Frontal cortex (tissue), 4 donors: ENCODE results near the gene PARD3. TPM values are rescaled to one million over a fixed set of nuclear protein-coding genes. Genes with fewer than 3 reads are reported as not detected.
A peak's percentile ranks its signal among the peaks of the same experiment; 100 is the strongest.
"Not testable (repeated sequence)": the region's sequence is repeated elsewhere in the genome, so short reads cannot be mapped to it uniquely, and the experiment has no call there.

Source experiments
- DNase-seq, 2 donors: peaks; one replicate each; pipeline ENCODE4 v3.0.0; 2012; ENCODE audit warnings: low spot score in 2 of 2
- FAIRE-seq: peaks from 2 replicates; lab custom pipeline; 2012; peaks lifted over from hg19 to GRCh38; lab: Jason Lieb, UNC
- total RNA-seq: library from RNA; depleted of rRNA; stranded (reverse); fragments of >200 nt; gene quantifications from one replicate; pipeline ENCODE4 v1.2.3, GENCODE V29; 2014
- donor health status: control.
- donor health status: control.
- donor health status: control.

Gene PARD3
- total RNA-seq, 1 donor from 2014 or later, result 27.7 TPM

DNA sequence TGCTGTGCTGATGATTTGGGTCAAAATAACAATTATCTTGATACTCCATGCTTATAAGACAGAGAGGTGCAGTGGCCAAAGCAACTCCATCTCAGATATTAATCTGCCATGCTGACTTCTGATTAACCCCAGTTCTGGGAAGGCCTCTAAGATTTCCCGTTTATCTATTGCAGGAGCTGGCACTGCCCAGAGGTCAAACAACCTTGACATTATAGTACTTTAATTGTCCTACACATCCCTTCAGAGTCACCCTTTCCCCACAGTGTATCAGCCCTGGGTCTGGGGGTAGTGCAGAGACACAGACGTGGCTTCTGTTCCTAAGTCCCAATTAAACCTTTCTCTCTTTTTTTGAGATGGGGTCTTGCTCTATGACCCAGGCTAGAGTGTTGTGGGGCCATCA is 63.8 kb downstream of the PARD3 start:
- DNase-seq, result no peak
- no peak for FAIRE-seq

DNA sequence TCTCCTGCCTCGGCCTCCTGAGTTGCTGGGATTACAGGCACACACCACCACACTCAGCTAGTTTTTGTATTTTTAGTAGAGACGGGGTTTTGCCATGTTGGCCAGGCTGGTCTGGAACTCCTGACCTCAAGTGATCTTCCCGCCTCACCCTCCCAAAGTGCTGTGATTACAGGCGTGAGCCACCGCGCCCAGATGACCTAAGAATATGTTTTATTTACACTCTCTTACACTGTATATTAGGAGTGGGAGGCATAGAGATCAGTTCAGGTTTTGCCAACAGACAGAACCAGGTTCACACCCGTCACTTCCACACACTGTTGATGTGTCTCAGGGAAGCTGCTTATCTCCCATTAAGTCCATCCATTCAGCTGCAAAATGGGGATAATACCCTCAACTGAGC is 64.3 kb downstream of the PARD3 start:
- DNase-seq, FAIRE-seq: not testable (repeated sequence)

DNA sequence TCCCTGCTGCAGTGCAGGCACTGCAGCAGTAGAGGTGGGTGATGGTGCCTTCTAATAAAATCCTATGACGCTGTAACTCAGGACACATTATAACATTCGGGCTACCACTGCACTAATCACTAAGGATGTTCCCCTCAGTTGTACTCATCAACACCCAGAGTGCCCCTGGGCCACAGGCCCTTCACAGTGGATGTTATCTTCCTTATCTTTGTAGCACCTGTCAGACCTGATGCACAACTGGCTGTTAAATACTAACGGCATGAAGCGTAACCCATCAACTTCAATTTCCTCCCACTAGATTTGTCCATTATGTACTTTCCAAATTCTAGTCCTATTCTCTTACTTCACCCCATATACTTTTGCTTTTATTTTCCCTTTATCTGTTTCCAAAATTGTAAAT is 66.3 kb downstream of the PARD3 start:
- DNase-seq (no peak), FAIRE-seq (no peak)

DNA sequence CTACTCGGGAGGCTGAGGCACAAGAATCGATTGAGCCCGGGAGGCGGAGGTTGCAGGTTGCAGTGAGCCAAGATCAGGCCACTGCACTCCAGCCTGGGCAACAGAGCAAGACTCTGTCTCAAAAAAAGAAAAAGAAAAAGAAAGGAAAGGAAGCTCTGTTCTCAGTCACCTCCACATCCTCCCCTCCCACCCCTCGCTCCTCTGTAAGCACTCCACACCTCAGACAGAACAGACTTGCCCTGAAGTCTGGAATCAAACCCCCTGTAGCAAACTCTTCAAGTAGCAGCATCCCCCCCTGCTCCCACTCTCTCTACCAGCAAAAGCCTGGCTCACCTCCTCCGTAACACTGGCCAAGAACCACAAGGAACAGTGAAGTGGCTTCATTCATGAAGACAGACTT is 66.7 kb downstream of the PARD3 start:
- DNase-seq (no peak), FAIRE-seq (no peak)

DNA sequence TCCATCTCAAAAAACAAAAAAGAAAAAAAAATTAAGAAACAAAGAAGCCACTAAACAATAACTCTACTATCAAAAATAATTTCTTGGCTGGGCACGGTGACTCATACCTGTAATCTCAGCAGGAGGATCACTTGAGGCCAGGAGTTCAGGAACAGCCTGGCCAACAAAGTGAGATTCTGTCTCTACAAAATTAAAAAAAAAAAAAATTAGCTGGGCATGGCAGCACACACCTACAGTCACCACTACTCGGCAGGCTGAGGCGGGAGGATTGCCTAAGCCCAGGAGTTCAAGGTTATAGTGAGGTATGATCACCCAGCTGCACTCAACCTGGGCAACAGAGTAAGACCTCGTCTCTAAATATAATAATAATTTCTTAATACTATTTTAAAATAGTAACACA is 69.0 kb downstream of the PARD3 start:
- DNase-seq (no peak), FAIRE-seq (no peak)

DNA sequence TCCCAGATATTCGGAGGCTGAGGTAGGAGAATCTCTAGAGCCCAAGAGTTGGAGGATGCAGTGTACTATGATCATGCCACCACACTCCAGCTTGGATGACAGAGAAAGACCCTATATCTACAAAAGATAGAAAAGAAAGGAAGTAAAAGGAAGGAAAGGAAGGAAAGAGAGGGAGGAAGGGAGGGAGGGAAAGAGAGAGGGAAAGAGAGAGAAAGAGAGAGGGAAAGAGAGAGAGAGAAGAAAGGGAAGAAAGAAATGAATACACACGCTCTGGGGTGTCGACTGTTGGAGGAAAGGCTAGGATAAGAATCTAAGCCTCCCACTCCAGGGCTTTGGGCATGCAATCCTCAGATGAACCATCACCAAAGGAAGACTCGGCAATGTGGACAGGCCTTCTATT is 69.9 kb downstream of the PARD3 start:
- DNase-seq, result no peak
- no peak for FAIRE-seq

DNA sequence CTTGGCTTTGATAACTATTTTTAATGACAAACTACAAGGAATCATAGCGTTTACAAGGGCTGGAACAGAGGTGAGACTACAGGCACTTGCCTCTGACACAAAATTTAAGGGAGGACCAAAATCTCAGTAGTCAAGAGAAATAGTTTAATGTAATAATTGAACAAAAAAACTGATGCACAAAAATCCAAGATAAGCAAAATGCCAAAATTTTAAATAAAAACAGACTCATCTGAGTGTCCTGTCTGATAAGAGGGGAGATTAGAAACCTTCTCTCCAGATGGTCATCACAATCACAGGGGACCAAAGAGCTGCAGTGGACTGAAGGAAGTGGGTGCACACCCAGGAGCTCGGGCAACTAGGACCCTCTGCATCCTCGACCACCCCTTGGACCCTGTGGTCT is 70.5 kb downstream of the PARD3 start:
- FAIRE-seq, result no peak
- no peak for DNase-seq

DNA sequence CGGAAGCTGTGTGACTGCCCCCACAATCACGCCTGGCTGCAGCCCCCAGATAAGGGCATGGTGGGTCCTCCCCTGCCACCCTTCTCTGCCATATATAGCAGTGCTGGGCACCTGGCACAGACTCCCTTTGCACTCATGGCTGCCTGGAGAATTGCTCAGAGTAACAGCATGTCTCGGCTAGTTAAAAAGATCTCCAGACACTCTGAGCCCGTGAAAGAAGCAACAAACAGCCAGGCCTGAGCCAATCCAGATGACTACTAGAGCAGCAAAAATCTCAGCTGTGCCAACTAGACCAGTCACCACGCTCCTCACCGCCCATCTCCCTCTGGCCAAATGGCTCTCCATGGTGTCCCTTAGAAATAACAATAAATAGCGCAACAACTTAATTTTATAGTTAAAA is 71.3 kb downstream of the PARD3 start:
- FAIRE-seq (no peak), DNase-seq (peak in 1 of 2 donors; percentile 24)

DNA sequence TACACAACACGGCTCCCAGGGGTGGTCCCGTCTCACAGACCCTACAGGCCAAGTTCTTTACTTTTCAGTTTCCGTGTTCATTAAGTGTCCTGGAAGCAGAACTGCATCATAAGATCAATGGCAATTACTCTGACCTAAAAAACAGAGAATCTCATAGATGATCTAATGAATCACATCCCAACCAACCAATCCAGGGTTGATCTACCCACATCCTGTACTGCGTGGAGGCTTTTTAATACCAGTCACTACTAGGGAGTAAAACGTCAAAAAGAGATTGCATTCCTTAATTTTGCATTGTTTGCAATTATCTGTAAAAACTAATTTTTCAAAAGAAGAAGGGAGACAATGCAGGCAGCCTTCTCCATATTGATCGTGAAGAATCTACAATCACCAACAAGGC is 72.6 kb downstream of the PARD3 start:
- DNase-seq (no peak), FAIRE-seq (no peak)

DNA sequence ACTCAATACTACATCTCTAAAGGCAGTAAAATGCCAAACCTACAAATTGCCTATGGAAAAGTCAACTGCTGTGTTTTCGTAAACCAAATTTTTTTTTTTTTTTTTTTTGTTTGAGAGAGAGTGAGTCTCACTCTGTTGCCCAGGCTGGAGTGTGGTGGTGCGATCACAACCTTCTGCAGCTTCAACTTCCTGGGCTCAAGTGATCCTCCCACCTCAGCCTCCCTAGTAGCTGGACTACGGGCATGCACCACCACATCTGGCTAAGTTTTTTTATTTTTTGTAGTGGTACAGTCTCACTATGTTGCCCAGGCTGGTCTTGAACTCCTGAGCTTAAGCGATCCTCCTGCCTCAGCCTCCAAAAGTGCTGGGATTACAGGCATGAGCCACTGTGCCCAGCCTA is 74.0 kb downstream of the PARD3 start:
- FAIRE-seq, DNase-seq: not testable (repeated sequence)

DNA sequence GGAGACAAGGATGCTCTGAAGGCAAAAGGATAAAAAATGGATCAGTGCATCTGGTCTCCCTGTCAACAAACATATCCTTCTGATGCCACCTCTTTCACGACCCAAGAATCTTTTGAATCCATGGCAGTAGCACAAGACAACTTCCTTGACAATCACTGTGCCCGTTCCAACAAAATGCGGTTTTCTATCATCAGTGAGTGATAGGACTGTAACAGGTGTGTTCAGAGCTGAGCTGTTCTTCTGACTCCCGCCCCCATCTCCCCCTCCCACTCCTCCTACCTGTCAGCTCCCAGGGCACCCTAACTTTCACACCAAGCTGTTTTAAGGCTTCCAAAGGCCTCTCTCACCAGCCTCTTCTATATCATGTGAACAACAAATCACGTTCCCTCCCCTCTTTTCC is 74.8 kb downstream of the PARD3 start:
- FAIRE-seq (no peak), DNase-seq (no peak)

DNA sequence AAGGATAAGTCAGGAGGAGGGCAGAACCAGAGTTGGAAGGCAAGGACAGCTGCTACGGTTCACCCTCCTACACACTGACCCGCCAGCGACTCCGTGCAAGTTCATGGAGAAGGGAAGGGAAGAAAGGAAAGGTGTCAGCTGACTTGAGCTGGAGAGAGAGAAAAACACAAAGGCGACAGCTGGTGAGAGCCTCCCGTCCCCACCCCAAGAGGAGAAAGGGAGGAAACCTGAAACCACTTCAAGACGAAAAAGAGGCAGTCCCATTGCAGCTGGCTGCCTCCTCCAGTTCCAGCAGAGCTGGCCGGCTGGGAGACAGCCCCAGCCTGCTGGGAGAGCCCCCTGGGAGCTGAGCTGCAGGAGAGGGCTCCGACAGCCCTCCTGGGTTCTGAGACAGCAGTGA is 75.2 kb downstream of the PARD3 start:
- no peak for FAIRE-seq
- peak in 1 of 2 donors; percentile 20 for DNase-seq

DNA sequence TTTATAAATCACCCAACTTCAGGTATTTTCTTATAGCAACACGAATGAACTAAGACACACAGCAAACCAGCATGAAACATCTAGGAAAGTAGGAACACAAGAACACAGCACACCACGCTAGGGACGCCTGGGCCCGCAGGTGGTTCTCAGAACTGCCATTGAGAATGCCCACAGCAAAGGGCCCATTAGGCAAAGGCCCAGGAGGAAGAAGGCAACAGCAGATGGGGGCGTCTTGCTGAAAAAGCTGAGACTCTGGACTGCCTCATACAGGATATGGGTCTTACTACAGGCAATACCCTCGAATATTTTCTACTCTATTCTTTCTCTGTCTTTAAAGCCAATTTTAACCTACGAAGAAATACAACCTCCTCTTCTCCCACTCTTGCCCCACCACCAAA is 77.3 kb downstream of the PARD3 start:
- FAIRE-seq, result no peak
- DNase-seq, result no peak

DNA sequence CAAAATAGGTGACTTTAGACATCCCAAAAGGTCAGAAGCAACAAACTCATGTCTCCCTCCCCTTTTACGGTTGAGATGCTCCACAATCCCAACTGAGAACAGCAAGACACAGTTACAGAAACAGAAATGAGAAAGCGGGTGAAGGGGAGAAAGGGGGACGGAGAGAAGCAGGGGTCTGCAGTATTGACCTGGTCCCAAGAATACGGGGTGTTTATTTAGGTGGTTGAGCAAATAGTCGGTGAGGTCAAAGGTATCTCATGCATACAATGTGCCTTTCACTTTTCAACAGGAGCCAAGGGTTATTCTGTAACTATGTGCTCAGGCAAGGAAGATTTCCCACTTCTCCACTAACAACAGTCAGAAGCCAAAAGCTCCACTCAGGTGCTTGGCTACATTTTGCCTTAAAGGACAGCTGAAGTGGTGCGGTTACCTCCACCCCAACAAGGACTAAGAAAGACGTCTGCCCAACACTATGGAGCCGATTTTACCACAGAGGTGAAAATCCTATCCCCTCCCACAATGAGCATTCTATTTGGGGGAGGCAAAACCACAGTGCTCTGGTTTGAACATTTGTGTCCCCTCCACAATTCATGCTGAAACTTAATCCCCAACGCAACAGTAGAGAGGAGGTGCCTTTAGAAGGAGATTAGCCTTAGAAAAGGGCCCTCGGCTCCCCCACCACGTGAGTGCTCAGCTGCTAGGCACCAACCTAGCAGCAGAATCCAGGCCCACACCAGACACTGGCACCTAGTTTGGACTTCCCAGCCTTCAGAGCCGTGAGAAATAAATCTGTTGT is 77.9 kb downstream of the PARD3 start:
- FAIRE-seq, result no peak
- no peak for DNase-seq

DNA sequence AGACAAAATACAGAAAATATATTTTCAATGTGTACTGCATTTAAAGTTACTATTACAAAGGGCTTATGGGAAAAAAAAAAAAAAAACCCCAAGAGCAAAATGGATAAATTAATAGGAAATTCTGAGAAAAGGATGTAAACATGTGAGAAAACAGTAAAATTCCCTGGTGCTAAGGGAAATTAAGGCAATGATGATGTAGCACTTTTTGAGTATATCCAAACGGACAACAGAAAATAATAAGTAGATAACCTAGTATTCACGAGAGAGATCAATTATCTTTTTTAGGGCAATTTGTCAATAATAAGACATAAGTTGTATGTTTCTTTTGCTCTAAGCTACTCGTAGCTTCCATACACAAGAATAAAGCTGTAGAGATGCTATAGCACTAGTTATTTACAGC is 80.2 kb downstream of the PARD3 start:
- DNase-seq (no peak), FAIRE-seq (no peak)

DNA sequence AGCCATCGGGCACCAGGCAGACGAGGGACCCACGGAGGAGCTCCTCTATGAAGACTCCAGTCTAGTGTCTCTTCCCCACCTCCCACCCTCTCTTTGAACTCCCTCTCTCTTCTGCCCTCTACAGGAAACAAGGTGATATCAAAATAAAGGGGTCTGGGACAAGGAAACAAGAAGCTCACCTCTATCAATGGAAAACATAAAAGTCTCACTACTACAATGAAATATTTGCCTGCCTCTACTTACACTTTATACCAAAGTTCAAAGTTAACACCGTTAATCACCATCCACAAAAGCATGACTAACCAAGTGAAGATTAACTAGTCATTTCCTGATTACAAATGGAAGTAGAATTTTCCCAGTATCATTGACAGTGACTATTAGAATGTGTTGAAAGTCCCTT is 82.2 kb downstream of the PARD3 start:
- FAIRE-seq, result no peak
- no peak for DNase-seq

DNA sequence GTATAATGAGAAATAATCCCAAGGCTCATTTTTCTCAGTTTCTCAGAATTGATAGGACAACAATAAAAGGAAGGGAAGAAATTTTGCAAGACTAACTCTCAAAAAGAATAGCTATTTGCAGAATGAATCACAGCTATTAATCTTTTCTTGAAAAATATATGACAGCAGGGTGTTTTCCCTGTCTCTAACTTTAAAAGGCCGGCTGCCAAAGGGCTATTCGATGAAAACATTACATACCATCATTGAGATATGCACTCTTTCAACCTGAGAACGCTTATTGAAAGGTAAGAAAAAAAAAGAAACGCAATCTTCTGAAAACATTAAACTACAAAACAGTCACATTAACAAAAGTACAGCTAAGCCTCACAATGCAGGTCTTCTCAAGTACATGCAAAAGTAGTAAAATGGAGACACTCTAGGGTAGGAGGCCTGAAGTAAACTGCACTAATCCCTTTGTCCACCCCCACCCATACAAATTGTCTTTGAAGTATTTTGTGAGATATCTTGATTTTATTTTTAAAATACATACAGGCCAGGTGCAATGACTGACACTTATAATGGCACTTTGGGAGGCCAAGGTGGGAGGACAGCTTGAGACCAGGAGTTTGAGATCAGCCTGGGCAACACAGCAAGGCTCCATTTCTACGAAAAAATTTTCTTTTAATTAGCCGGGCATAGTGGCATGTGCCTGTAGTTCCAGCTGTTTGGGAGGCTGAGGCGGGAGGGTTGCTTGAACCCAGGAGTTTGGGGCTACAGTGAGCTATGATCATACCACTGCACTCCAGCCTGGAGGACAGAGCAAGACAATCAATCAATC is 83.0 kb downstream of the PARD3 start:
- DNase-seq, result no peak
- no peak for FAIRE-seq

DNA sequence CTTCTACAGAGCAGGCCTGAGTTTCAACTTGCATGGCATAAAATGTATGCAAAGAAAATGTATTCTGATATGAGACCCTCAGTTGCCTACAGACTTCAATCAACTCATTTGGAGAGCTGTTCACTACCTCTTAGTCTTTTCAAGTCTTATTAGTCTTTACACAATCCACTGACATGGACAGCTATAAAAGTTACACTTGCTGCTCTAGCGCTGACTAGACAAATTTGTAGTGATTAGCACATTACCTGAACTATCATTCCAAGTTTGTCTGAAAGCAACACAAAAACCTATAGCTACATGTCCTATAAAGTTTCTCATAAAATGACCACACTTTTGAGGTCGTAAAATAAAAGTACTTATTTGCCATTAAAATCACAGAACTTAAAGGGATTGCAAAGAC is 83.9 kb downstream of the PARD3 start:
- FAIRE-seq, result no peak

DNA sequence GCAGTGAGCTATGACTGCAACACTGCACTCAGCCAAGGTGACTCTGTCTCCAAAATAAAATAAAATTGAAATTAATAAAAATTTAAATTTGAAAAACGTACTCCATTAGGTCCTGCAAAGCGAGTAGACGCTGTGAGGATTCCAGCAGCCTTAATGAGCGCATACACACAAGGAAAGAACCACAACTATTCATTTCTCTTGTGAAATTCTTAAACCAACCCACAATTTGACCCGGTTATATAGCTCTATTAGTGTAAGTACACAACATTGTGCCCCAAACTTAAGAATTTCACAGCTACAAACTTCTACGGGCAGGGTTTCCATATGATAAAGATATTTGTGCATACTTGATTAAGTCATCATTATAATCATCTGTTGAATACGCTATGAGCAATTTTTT is 84.4 kb downstream of the PARD3 start:
- no peak for FAIRE-seq
- DNase-seq, result no peak

More for the DNA sequence above, 83.9 kb downstream of the PARD3 start:
- no peak for DNase-seq

DNA sequence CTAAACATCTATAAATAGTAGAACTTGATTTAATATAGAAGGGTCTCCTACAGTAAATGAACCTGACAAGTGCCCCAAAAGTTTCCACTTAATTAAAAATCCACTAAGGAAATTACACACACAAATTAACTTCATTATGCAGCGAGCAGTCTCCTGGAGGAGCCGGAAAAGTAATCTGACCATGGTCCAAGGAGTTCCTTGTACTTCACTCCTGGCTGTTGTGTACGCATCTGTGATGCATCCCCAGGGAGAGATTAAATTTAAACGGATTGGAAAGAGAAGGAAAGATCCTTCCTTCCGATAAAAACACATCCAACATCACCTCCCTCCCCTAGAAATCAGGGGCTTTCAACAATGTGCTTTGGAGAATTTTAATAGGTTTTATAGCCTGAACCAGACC is 85.5 kb downstream of the PARD3 start:
- no peak for FAIRE-seq
- no peak for DNase-seq

DNA sequence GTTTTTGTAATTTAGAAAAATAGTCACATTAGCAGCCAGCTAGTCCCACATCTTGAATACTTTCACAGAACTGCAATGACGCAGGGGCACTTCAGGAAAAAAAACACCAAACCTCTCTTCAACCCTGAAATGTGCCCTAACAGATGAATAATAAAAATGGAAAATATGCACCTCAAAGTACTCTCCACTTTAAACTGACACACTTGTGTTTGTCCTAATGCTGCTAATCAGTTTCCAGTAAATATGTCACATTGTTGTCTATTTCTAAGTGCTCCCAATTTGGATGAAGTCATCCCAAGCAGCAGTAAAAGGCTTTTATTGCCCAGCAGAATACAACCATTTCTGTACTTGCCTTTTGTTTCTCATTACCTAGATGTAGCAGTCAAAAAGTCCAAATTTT is 86.7 kb downstream of the PARD3 start:
- DNase-seq, result no peak
- no peak for FAIRE-seq
